ENCODE data around the gene SH3BGRL3. TPM values are rescaled to one million over a fixed set of nuclear protein-coding genes. Genes with fewer than 3 reads are reported as not detected.

Gene SH3BGRL3
- total and polyA plus RNA-seq, 2 of the 13 experiments (the other 11 are each of a cell fraction or from before 2014, with no cell fraction given): 11.4 to 12.2 TPM

- TF ChIP-seq RAD21 (CRISPR knock-in tag; IDR thresholded peaks at IDR 0.05) (no peak), MXD4 (CRISPR knock-in tag; IDR thresholded peaks at IDR 0.05) (peak; percentile 83), SKI (IDR thresholded peaks at IDR 0.05; ENCODE audit: partially characterized antibody) (no peak), YY1 (IDR thresholded peaks at IDR 0.05; ENCODE audit: insufficient read depth, insufficient replicate concordance, low read depth, low read length) (peak; percentile 98), ZNF33A (CRISPR knock-in tag; IDR thresholded peaks at IDR 0.05; ENCODE audit: borderline replicate concordance) (no peak), FOSL2 (CRISPR knock-in tag; IDR thresholded peaks at IDR 0.05) (no peak), KLF16 (CRISPR knock-in tag; IDR thresholded peaks at IDR 0.05) (no peak), TBX3 (IDR thresholded peaks at IDR 0.05; ENCODE audit: borderline replicate concordance) (no peak), ZNF24 (IDR thresholded peaks at IDR 0.05) (no peak), HDAC6 (IDR thresholded peaks at IDR 0.05; ENCODE audit: low read depth, low read length) (no peak), XBP1 (CRISPR knock-in tag; IDR thresholded peaks at IDR 0.05) (no peak), ZNF484 (CRISPR knock-in tag; IDR thresholded peaks at IDR 0.05; ENCODE audit: borderline replicate concordance, low read depth) (no peak), ATF1 (CRISPR knock-in tag; IDR thresholded peaks at IDR 0.05) (no peak), MAF1 (CRISPR knock-in tag; IDR thresholded peaks at IDR 0.05; ENCODE audit: borderline replicate concordance) (0 out of 2 replicates have a peak, but pooled peaks have one; percentile 24), PRMT3 (CRISPR knock-in tag; IDR thresholded peaks at IDR 0.05; ENCODE audit: borderline replicate concordance, low read depth) (no peak), SMC3 (IDR thresholded peaks at IDR 0.05; ENCODE audit: low read length) (no peak), MED13 (CRISPR knock-in tag; IDR thresholded peaks at IDR 0.05) (no peak), GTF3A (CRISPR knock-in tag; conservative IDR thresholded peaks at IDR 0.05) (no peak), ZBTB3 (CRISPR knock-in tag; IDR thresholded peaks at IDR 0.05; ENCODE audit: borderline replicate concordance, low read depth) (no peak), CBX1 (IDR thresholded peaks at IDR 0.05; ENCODE audit: low read depth) (no peak), ZNF569 (CRISPR knock-in tag; IDR thresholded peaks at IDR 0.05; ENCODE audit: borderline replicate concordance) (no peak)
- TF ChIP-seq, protein P1, sequence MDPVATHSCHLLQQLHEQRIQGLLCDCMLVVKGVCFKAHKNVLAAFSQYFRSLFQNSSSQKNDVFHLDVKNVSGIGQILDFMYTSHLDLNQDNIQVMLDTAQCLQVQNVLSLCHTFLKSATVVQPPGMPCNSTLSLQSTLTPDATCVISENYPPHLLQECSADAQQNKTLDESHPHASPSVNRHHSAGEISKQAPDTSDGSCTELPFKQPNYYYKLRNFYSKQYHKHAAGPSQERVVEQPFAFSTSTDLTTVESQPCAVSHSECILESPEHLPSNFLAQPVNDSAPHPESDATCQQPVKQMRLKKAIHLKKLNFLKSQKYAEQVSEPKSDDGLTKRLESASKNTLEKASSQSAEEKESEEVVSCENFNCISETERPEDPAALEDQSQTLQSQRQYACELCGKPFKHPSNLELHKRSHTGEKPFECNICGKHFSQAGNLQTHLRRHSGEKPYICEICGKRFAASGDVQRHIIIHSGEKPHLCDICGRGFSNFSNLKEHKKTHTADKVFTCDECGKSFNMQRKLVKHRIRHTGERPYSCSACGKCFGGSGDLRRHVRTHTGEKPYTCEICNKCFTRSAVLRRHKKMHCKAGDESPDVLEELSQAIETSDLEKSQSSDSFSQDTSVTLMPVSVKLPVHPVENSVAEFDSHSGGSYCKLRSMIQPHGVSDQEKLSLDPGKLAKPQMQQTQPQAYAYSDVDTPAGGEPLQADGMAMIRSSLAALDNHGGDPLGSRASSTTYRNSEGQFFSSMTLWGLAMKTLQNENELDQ (CRISPR knock-in tag; IDR thresholded peaks at IDR 0.05; ENCODE audit: borderline replicate concordance): no peak
- TF ChIP-seq, protein P2, sequence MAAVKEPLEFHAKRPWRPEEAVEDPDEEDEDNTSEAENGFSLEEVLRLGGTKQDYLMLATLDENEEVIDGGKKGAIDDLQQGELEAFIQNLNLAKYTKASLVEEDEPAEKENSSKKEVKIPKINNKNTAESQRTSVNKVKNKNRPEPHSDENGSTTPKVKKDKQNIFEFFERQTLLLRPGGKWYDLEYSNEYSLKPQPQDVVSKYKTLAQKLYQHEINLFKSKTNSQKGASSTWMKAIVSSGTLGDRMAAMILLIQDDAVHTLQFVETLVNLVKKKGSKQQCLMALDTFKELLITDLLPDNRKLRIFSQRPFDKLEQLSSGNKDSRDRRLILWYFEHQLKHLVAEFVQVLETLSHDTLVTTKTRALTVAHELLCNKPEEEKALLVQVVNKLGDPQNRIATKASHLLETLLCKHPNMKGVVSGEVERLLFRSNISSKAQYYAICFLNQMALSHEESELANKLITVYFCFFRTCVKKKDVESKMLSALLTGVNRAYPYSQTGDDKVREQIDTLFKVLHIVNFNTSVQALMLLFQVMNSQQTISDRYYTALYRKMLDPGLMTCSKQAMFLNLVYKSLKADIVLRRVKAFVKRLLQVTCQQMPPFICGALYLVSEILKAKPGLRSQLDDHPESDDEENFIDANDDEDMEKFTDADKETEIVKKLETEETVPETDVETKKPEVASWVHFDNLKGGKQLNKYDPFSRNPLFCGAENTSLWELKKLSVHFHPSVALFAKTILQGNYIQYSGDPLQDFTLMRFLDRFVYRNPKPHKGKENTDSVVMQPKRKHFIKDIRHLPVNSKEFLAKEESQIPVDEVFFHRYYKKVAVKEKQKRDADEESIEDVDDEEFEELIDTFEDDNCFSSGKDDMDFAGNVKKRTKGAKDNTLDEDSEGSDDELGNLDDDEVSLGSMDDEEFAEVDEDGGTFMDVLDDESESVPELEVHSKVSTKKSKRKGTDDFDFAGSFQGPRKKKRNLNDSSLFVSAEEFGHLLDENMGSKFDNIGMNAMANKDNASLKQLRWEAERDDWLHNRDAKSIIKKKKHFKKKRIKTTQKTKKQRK (IDR thresholded peaks at IDR 0.05; ENCODE audit: low read length): no peak
- TF ChIP-seq, protein P3, sequence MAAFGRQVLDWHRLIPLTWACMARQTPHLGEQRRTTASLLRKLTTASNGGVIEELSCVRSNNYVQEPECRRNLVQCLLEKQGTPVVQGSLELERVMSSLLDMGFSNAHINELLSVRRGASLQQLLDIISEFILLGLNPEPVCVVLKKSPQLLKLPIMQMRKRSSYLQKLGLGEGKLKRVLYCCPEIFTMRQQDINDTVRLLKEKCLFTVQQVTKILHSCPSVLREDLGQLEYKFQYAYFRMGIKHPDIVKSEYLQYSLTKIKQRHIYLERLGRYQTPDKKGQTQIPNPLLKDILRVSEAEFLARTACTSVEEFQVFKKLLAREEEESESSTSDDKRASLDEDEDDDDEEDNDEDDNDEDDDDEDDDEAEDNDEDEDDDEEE (CRISPR knock-in tag; IDR thresholded peaks at IDR 0.05): no peak
Measured at GRCh38 chr1:26306290-26307229, 26.7 kb downstream of the SH3BGRL3 start, which contains the start of gene UBXN11 (continued).
